Smooth muscle cell of the brain vasculature (primary cell): ENCODE measurements around the gene KDM6B.

Experiments
- DNase-seq: peaks from one replicate; pipeline ENCODE4 v3.0.0-alpha.2; 2012; ENCODE audit warnings: low read depth, low spot score

KDM6B gene

DNA sequence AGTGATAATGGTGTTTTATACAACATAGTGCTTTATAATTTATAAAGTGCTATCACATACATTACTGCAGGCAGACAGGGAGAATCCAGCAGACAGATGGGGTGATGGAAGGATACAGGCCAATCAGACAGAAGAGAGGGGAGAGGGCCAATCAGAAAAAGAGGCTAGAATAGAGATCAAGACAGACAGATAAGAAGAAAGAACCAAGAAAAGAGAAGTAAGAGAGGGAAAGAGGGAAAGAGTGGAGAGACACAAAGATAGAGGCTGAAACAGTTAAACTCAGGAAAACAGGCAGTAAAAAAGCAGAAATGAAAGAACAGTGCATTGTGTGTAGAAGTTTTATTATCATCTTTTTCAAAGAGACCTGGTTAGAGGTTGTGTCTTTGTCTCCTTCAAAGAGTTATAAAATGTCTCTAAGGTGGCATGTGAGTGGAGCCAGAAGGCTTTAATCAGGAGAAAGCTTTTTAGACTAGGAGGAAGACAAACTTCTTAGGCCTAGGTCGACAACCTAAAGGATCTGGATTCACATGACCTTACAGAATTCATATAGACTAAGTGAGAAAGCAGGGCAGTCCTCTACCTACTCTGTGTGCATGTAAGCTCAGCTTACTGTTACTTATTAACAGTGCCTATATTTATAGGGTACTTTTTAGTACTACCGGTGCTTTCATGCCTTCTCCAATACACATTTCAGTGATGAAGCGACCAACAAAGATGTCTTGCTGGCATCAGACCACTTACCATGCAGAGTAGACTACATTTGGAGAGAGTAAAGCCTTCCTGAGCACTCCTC, 46.3 kb downstream of the KDM6B start:
- DNase-seq, result no peak

DNA sequence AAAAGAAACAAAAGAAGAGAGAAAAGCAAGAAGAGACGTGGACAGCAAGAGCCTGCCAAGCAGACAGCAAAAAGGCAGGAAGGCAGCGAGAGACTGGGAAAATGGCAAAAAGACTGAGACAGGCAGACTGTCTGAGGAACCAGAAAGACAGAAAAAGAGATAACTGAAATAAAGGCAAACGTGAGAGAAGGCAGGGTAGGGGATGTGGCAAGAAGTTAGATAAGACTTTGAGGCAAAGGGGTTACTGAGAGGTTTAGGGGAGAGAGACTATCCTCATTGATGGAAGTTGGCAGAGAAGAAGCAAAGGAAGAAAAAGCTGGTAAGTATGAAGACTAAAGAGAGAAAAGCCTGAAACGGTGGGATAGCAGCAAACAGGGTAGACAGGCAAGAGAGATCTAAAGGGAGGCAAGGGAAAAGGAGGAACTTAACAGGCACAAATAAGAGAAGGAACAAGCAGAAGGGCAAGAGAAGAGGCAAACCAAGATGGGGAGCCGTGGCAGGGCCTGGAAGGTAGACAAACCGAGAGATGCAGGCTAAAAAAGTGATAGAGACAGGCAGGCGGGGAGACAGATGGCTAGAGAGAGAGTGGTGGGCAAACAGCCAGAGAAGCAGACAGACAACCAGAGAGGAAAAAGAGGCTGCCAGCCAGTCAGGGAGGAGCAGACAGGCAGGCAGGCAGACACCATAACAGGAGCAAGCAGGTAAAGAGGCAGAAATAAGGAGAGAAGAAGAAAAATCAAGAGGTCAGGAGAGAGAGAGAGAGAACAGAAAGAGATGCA, 47.4 kb downstream of the KDM6B start:
- no peak for DNase-seq

DNA sequence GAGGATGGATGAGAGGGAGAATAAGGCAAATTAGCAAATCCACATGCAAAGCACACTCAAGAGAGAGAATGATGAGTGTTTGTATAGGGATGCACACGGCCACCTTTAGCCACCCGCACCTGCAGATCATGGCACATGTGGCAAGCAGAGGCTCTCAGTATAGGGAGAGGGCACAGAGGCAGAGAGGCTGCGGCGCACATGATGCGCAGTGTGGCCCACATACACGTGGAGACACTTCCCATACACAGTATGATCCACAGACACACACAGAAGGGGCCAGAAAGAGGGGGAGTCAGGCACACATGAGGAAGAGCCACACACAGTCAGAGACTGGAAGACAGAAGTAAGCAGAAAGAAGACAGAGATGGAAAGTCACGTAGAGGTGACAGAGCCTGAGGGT, 48.1 kb downstream of the KDM6B start:
- DNase-seq, result no peak

DNA sequence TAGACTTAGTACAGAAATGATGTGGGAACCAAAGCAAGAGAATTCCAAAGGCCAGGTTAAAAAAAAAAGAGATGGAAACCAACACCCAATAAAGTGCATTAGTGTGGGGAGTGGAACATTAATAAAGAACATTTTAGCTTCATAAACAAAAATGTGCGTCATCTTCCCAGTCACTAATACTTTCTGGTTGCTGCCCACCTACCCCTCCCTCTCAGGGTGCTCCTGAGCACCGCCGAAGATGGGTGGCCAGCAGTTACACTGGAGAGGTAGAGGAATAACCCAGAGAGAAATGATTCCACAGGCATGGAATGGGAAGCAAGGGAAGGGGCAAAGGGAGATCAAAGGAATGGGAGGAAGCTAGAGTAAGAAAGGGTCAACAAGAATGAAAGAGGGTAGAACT, 48.6 kb downstream of the KDM6B start:
- DNase-seq, result no peak
